GM12872 (cell line): ENCODE measurements around the gene ASB3.

Source experiments
- CTCF ChIP-seq: IDR thresholded peaks from 3 replicates; pipeline ENCODE4 v1.5.1; 2011; ENCODE audit warnings: low read depth, mild to moderate bottlenecking, low read length, moderate library complexity; ENCODE audit not compliant: insufficient read depth

The ASB3 gene

DNA sequence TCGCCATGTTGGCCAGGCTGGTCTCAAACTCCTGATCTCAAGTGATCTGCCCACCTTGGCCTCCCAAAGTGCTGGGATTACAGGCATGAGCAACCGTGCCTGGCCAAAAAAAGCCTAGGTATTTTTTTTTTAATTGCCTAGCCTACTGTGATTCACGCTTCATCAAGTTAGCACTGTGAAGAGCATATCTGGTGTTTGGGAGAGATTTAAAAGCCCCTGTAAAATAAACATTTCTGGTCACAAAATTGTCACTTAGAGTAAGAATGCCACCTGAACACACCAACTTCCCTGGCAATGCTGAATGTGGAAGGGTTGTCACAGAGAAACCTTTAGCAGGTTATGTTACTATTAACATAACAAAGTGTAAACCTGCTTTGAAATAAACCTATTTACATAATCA is 58.8 kb downstream of the ASB3 start:
- TF ChIP-seq CTCF, result no peak

- TF ChIP-seq CTCF, result no peak
These were observed 61.1 kb downstream of the ASB3 start for GRCh38 chr2:53725662-53726061.

DNA sequence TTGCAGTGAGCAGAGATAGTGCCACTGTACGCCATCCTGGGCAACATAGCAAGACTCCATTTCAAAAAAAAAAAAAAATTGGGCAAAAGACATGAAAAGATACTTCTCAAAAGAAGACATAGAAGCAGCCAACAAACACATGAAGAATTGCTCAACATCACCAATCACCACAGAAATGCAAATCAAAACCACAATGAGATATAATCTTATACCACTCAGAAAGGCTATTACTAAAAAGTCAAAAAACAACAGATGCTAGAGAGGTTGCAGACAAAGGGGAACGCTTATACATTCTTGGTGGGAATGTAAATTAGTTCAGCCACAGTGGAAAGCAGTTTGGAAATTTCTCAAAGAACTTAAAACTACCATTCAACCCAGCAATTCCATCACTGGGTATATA is 62.2 kb downstream of the ASB3 start:
- TF ChIP-seq CTCF, result no peak

GRCh38 chr2:53715568-53715967 is 71.2 kb downstream of the ASB3 start:
- TF ChIP-seq CTCF, result peak; percentile 34; the same call in 1 of the 3 replicates

DNA sequence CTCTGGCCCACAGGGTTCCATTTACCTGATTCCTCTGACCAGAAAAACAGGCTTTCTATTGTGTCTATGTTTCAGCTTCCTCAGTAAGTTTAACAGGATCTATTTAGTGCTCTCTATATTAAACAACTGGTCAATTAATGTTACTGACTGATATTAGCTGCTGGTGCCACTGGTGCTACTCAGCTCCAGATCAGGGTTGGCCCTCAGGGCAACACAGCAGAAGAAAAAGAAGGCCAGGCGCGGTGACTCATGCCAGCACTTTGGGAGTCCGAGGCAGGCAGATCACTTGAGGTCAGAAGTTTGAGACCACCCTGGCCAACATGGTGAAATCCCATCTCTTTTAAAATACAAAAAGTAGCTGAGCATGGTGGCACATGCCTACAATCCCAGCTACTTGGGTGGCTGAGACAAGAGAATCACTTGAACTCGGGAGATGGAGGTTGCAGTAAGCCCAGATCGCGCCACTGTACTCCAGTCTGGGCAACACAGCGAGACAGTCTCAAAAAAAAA is 75.4 kb downstream of the ASB3 start:
- no peak for TF ChIP-seq CTCF

DNA sequence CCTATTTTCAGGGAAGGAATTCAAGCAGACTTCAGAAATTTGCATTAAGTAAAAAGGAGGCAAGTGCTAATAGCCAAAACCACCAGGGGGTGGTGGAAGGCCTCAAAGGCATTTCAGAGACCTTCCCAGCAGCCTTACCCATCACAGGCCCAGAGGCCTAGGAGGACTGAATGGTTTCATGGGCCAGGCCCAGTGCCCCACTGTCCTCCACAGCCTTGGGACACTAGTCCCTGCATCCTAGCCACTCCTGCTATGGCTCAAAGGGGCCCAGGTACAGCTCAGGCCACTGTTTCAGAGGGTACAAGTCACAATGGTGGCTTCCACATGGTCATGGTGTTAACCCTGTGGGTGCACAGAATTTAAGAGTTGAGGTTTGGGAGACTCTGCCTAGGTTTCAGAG is 77.8 kb downstream of the ASB3 start:
- no peak for TF ChIP-seq CTCF

DNA sequence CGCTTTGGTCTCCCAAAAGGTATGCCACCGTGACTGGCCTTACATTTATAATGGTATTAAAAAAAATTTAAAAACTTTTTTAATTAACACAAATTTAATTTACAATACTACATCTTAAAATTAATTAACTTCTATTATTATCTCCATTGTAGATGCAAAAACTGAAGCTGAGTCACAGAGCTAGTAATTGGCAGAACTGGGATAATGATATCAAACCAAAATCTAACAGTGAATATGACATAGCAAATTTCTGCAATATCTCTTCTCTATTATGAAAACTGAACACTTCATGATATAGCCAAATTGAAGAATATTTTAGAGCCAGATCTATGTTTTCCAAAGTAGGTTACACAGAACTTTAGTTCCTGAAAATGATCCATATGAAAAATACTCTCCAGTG is 85.5 kb downstream of the ASB3 start:
- TF ChIP-seq CTCF, result no peak

DNA sequence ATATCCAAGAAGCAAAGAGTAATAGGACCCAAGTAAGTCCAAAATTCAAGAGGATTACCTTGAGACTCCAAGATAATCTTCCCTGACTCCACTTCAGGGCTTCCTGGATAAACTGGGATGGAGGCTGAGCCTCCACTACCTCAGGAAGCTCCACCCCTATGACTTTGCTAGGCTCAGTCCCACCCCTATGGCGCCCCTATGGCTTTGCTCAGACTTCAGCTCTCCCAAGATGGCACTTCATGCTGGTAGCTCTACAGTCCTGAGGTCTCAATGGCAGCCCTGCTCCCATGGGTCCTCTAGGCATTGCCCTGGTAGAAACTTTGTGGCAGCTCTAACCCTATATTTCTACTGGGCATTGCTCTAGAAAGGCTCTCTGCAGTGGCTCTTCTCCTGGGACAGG is 89.1 kb downstream of the ASB3 start:
- TF ChIP-seq CTCF, result no peak
